ENCODE results near the gene PRKCB. TPM values are rescaled to one million over a fixed set of nuclear protein-coding genes. Genes with fewer than 3 reads are reported as not detected.

Gene PRKCB
- total and polyA plus RNA-seq, 4 donors, result 1.6 to 9.4 (median 4.0) TPM

- no peaks in the 10 kb centered on the region for H3K36me3 ChIP-seq (ENCODE audit: control insufficient read depth in 4 of 4, insufficient read depth in 3 of 4, low read depth in 1 of 4, low read length in 3 of 4)
- no peaks in the 10 kb centered on the region for H3K4me1 ChIP-seq (ENCODE audit: control insufficient read depth in 4 of 4, insufficient read depth in 4 of 4, low read length in 3 of 4)
- no peak for TF ChIP-seq FOXA2 (IDR thresholded peaks at IDR 0.05)
- TF ChIP-seq MAX (IDR thresholded peaks at IDR 0.05), result no peak
- TF ChIP-seq GABPA (IDR thresholded peaks at IDR 0.05 in 1 of 2, conservative IDR thresholded peaks at IDR 0.05 in 1 of 2), result no peak
- no peak for TF ChIP-seq ATF3 (IDR thresholded peaks at IDR 0.05)
- TF ChIP-seq SP1 (IDR thresholded peaks at IDR 0.05), result no peak
- no peak overlapping the region for H3K4me3 ChIP-seq (ENCODE audit: low read depth in 1 of 3, low read length in 3 of 3)
- no peak overlapping the region for H3K27ac ChIP-seq (ENCODE audit: low read depth in 1 of 2, low read length in 2 of 2)
- WGBS, result 28% methylated on average over 1 of the region's 1 CpG
- H3K27me3 ChIP-seq (ENCODE audit: control insufficient read depth in 4 of 4, insufficient read depth in 4 of 4, low read length in 3 of 4), result peaks cover 0 to 3% (median 0%) of the 10 kb centered on the region in 4 donors
- no peak for DNase-seq (ENCODE audit: low spot score)
- no peaks in the 10 kb centered on the region for H3K9me3 ChIP-seq (ENCODE audit: control insufficient read depth in 4 of 4, low read length in 3 of 4)
- no peak overlapping the region for H3K9ac ChIP-seq (ENCODE audit: low read depth in 1 of 2, low read length in 2 of 2)
Measured at GRCh38 chr16:23807028-23807427, 28.8 kb upstream of the PRKCB start.

- Histone ChIP-seq H3K27me3 (ENCODE audit: control insufficient read depth in 4 of 4, insufficient read depth in 4 of 4, low read length in 3 of 4) (no peaks in the 10 kb centered on the region), H3K27ac (ENCODE audit: low read depth in 1 of 2, low read length in 2 of 2) (no peak overlapping the region), H3K4me1 (ENCODE audit: control insufficient read depth in 4 of 4, insufficient read depth in 4 of 4, low read length in 3 of 4) (no peaks in the 10 kb centered on the region), H3K4me3 (ENCODE audit: low read depth in 1 of 3, low read length in 3 of 3) (no peak overlapping the region), H3K36me3 (ENCODE audit: control insufficient read depth in 4 of 4, insufficient read depth in 3 of 4, low read depth in 1 of 4, low read length in 3 of 4) (no peaks in the 10 kb centered on the region), H3K9ac (ENCODE audit: low read depth in 1 of 2, low read length in 2 of 2) (no peak overlapping the region), H3K9me3 (ENCODE audit: control insufficient read depth in 4 of 4, low read length in 3 of 4) (no peaks in the 10 kb centered on the region)
- TF ChIP-seq RAD21 (IDR thresholded peaks at IDR 0.05), result no peak
- no peak for TF ChIP-seq GABPA (IDR thresholded peaks at IDR 0.05 in 1 of 2, conservative IDR thresholded peaks at IDR 0.05 in 1 of 2)
- TF ChIP-seq HNF4A (conservative IDR thresholded peaks at IDR 0.05), result no peak
- TF ChIP-seq NR2F2 (IDR thresholded peaks at IDR 0.05), result no peak
- no peak for TF ChIP-seq ATF3 (IDR thresholded peaks at IDR 0.05)
- no peak for TF ChIP-seq FOXA1 (IDR thresholded peaks at IDR 0.05)
- TF ChIP-seq FOXA2 (IDR thresholded peaks at IDR 0.05), result no peak
- no peak for TF ChIP-seq CTCF (IDR thresholded peaks at IDR 0.05; ENCODE audit: low read depth, low read length, missing input control)
- no peak for TF ChIP-seq HNF4G (IDR thresholded peaks at IDR 0.05)
- TF ChIP-seq ZBTB33 (IDR thresholded peaks at IDR 0.05), result no peak
- TF ChIP-seq REST (IDR thresholded peaks at IDR 0.05), result no peak
- TF ChIP-seq EGR1 (IDR thresholded peaks at IDR 0.05; ENCODE audit: low read depth in 2 of 2), result no peak
- no peak for TF ChIP-seq MAX (IDR thresholded peaks at IDR 0.05)
- TF ChIP-seq RXRA (IDR thresholded peaks at IDR 0.05), result no peak
- no peak for TF ChIP-seq JUND (IDR thresholded peaks at IDR 0.05)
- no peak for TF ChIP-seq SP1 (IDR thresholded peaks at IDR 0.05)
- TF ChIP-seq TAF1 (conservative IDR thresholded peaks at IDR 0.05), result no peak
- no peak for TF ChIP-seq YY1 (IDR thresholded peaks at IDR 0.05)
- 58% methylated on average over 4 of the region's 4 CpGs for WGBS
- DNase-seq (ENCODE audit: low spot score), result no peak
Measured at GRCh38 chr16:23821467-23821866, 14.3 kb upstream of the PRKCB start.
